Measurements from ENCODE around the gene SHISAL2A.
"Not testable (repeated sequence)": the region's sequence is repeated elsewhere in the genome, so short reads cannot be mapped to it uniquely, and the experiment has no call there.

SHISAL2A gene

DNA sequence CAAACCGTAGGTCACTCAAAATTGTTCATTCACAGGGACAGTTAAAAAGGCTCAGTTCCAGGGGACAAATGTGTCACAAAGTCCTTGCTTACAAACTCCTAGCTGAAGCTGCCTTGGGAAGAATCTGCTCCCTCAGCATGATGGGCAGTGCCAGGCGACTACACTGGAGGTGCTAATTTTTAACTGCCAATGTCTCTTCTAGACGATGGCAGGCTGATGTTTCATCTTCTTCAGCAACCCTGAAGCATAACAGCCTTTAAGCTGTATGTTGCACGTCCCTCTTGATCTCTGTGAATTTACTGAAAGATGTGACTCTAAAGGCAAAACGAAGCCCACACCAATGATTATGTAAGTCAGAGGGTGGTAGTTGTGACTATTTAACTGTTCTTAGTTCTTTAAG, 53.9 kb downstream of the SHISAL2A start:
- Histone ChIP-seq H3K27ac (peak overlapping the region in 8 of 11 experiments; percentile 8 to 65 (median 48); a peak in 11 of 22 replicates), H3K9me3 (replicated peaks in 1 of 11) (peaks cover 0 to 10% (median 0%) of the 10 kb centered on the region in 11 experiments; a peak in 6 of 22 replicates), H3K27me3 (no peaks in the 10 kb centered on the region), H3K9ac (peak overlapping the region in 5 of 11 experiments; percentile 3 to 37 (median 30); a peak in 5 of 22 replicates), H3K4me1 (peaks cover 7 to 24% (median 15%) of the 10 kb centered on the region in 10 experiments; a peak in 19 of 20 replicates), H3K4me2 (0 out of 22 replicates have a peak overlapping the region, but pooled peaks of 1 of the 11 experiments have one; percentile 54), H3K36me3 (peaks cover 41 to 88% (median 82%) of the 10 kb centered on the region in 11 experiments), H4K20me1 (peaks cover 0 to 43% (median 18%) of the 10 kb centered on the region in 11 experiments; a peak in 12 of 22 replicates), H3K4me3 (no peak overlapping the region)
- no peak for TF ChIP-seq Cebpa-rat (IDR thresholded peaks at IDR 0.05)

DNA sequence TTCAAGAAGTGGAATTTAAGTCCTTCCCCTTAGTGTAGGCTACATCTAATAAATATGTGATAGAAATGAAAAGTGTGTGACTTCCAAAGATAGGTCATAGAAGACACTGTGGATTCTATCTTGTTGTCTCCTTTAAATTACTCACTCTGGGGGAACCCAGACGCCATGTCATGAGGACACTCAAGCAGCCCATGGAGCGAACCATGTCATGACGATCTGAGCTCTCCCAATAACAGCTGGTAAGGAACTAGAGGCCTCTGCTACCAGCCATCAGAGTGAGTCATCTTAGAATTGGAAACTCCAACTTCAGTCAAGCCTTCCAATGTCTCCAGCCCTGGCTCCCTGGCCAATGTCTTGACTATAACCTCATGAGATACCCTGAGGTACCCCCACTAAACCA, 58.9 kb downstream of the SHISAL2A start:
- Histone ChIP-seq H3K4me3 (no peak overlapping the region), H3K4me2 (0 out of 22 replicates have a peak overlapping the region, but pooled peaks of 2 of the 11 experiments have one; percentile 0 to 9), H3K9me3 (replicated peaks in 1 of 11) (no peaks in the 10 kb centered on the region), H3K9ac (no peak overlapping the region), H3K27me3 (no peaks in the 10 kb centered on the region), H3K36me3 (peaks cover 51 to 96% (median 79%) of the 10 kb centered on the region in 11 experiments), H3K27ac (peak overlapping the region in 1 of 11 experiments; percentile 16; a peak in 1 of 22 replicates), H4K20me1 (peaks cover 0 to 81% (median 48%) of the 10 kb centered on the region in 11 experiments; a peak in 17 of 22 replicates), H3K4me1 (peaks cover 0 to 52% (median 12%) of the 10 kb centered on the region in 10 experiments; a peak in 13 of 20 replicates)
- TF ChIP-seq Cebpa-rat (IDR thresholded peaks at IDR 0.05): no peak

DNA sequence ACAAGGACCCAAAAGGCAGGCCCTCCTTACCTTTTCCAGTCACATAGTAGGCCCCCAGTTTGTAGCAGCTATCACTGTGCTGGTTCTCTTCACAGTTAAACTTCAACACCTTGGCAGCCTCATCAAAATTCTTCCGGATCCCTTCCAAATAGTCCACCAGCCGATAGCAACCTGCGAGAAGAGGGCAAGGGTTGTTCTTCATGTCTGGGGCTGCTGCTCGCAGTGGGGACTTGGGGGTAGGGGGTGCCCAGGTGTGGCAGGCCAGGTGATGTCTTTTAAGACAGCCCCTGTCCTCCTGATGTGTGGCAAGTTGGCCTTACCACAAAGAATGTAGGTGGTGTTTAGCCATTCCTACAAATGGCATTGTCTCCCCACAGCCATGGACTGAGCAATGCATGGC, 59.7 kb downstream of the SHISAL2A start:
- peaks cover 0 to 76% (median 39%) of the 10 kb centered on the region in 11 experiments; a peak in 17 of 22 replicates for H4K20me1 ChIP-seq
- H3K36me3 ChIP-seq: peaks cover 42 to 87% (median 70%) of the 10 kb centered on the region in 11 experiments

DNA sequence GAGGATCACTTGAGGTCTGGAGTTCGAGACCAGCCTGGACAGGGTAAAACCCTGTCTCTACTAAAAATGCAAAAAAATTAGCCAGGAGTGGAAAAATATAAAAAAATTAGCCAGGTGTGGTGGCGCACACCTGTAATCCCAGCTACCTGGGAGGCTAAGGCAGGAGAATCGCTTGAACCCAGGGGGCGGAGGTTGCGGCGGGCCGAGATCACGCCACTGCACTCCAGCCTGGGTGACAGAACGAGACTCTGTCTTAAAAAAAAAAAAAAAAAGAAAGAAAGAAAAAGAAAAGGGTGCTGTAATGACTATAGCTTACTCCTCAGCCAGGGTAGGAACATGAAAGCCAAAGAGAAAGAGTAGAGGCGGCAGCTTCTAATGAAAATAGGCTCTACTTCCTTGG, 60.4 kb downstream of the SHISAL2A start:
- not testable (repeated sequence) for H3K9ac ChIP-seq; H3K4me3 ChIP-seq; H3K27me3 ChIP-seq; H3K9me3 ChIP-seq (replicated peaks in 1 of 11); H3K27ac ChIP-seq; H3K4me2 ChIP-seq
- peaks cover under 1 to 57% (median 19%) of the 10 kb centered on the region in 10 experiments; a peak in 18 of 20 replicates for H3K4me1 ChIP-seq
- H3K36me3 ChIP-seq: peaks cover 36 to 80% (median 63%) of the 10 kb centered on the region in 11 experiments
- peaks cover 0 to 74% (median 33%) of the 10 kb centered on the region in 11 experiments; a peak in 17 of 22 replicates for H4K20me1 ChIP-seq

More for the DNA sequence above, 59.7 kb downstream of the SHISAL2A start:
- Histone ChIP-seq H3K27me3 (no peaks in the 10 kb centered on the region), H3K4me1 (peaks cover 0 to 57% (median 18%) of the 10 kb centered on the region in 10 experiments; a peak in 14 of 20 replicates), H3K9ac (no peak overlapping the region), H3K9me3 (replicated peaks in 1 of 11) (no peaks in the 10 kb centered on the region), H3K4me3 (no peak overlapping the region), H3K4me2 (0 out of 22 replicates have a peak overlapping the region, but pooled peaks of 2 of the 11 experiments have one; percentile 0 to 9), H3K27ac (no peak overlapping the region)
- TF ChIP-seq Cebpa-rat (IDR thresholded peaks at IDR 0.05): no peak

GRCh38 chr1:52693843-52694242, 60.9 kb downstream of the SHISAL2A start:
- no peak for TF ChIP-seq Cebpa-rat (IDR thresholded peaks at IDR 0.05)

GRCh38 chr1:52695627-52696026, 62.7 kb downstream of the SHISAL2A start:
- Histone ChIP-seq H3K4me3 (no peak overlapping the region), H3K9ac (no peak overlapping the region), H3K4me1 (peaks cover 6 to 54% (median 25%) of the 10 kb centered on the region in 10 experiments; a peak in 18 of 20 replicates), H3K27me3 (no peaks in the 10 kb centered on the region), H3K9me3 (replicated peaks in 1 of 11) (no peaks in the 10 kb centered on the region), H3K36me3 (peaks cover 23 to 58% (median 40%) of the 10 kb centered on the region in 11 experiments), H4K20me1 (peaks cover 0 to 56% (median 32%) of the 10 kb centered on the region in 11 experiments; a peak in 17 of 22 replicates), H3K4me2 (peak overlapping the region; percentile 6 to 90 (median 34); a peak in 10 of 22 replicates), H3K27ac (no peak overlapping the region)
- no peak for TF ChIP-seq Cebpa-rat (IDR thresholded peaks at IDR 0.05)

More at GRCh38 chr1:52693843-52694242, 60.9 kb downstream of the SHISAL2A start:
- Histone ChIP-seq H3K9me3 (replicated peaks in 1 of 11) (no peaks in the 10 kb centered on the region), H3K27me3 (no peaks in the 10 kb centered on the region), H3K9ac (no peak overlapping the region), H3K4me1 (peaks cover 6 to 62% (median 24%) of the 10 kb centered on the region in 10 experiments; a peak in 18 of 20 replicates), H4K20me1 (peaks cover 0 to 69% (median 33%) of the 10 kb centered on the region in 11 experiments; a peak in 17 of 22 replicates), H3K27ac (no peak overlapping the region), H3K4me3 (no peak overlapping the region), H3K4me2 (peak overlapping the region in 1 of 11 experiments; percentile 25; a peak in 1 of 22 replicates), H3K36me3 (peaks cover 31 to 75% (median 58%) of the 10 kb centered on the region in 11 experiments)

- H3K4me1 ChIP-seq: peaks cover 15 to 38% (median 31%) of the 10 kb centered on the region in 10 experiments
- H3K4me3 ChIP-seq: peak within 1 kb of the TSS; percentile 70 to 83 (median 76)
- H3K36me3 ChIP-seq: peaks cover under 1 to 33% (median 18%) of the 10 kb centered on the region in 11 experiments; a peak in 20 of 22 replicates
- H3K27me3 ChIP-seq: no peaks in the 10 kb centered on the region
- peak within 1 kb of the TSS; percentile 77 to 93 (median 90) for H3K27ac ChIP-seq
- TF ChIP-seq Cebpa-rat (IDR thresholded peaks at IDR 0.05): no peak
- peak within 1 kb of the TSS; percentile 69 to 95 (median 87) for H3K4me2 ChIP-seq
- peaks cover 0 to 34% (median 20%) of the 10 kb centered on the region in 11 experiments; a peak in 17 of 22 replicates for H4K20me1 ChIP-seq
- peak within 1 kb of the TSS; percentile 75 to 91 (median 88) for H3K9ac ChIP-seq
- H3K9me3 ChIP-seq (replicated peaks in 1 of 11): no peaks in the 10 kb centered on the region
Observed at GRCh38 chr1:52697795-52698674, 65.1 kb downstream of the SHISAL2A start, which contains the start of gene COA7. Gene COA7, minus strand, starts transcription at chr1:52698347. Its CDS starts 21 bp downstream, at chr1:52698326.

DNA sequence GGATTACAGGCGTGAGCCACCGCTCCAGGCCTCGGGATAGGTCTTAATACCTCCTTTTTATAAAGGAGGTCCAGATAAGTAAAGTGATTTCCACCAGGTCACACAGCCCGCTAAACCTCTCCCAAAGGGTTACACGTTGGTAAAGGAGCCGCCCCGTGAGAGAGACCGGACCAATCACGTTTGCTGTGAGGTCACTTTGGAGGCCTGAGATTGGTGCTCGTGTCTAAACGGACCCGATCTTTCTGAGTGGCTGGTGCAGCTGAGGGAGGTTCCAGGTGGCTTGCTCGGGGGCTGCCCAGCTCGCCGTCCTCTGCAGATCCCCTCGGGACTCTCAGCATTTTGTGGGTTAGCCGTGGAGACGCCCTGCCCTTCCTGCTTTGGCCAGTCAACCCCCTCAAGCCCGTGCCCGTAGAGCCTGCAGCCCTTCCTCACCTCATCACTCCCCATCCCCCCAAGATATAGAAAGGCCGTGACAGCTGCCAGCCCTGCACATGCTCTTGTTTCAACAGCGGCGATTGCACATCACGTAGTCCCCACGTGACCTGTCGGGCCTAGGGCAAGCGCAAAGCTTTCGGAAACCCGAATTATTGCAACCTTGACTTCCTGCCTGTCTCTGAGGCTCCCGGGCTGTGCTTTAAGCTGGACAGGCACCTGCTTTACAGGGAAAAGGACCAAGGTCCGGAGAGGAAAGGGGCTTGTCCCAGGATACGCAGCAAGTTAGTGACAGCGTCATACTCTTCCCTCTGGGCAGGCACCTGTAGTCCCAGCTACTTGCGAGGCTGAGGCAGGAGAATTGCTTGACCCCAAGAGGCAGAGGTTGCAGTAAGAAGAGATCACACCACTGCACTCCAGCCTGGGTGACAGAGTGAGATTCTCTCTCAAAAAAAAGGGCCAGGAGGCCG, 70.2 kb downstream of the SHISAL2A start:
- Histone ChIP-seq H3K9ac (peak overlapping the region; percentile 54 to 76 (median 70)), H3K27ac (peak overlapping the region; percentile 66 to 79 (median 76)), H3K4me1 (peaks cover 18 to 48% (median 33%) of the 10 kb centered on the region in 10 experiments), H3K27me3 (no peaks in the 10 kb centered on the region), H3K36me3 (no peaks in the 10 kb centered on the region), H3K4me3 (peak overlapping the region; percentile 10 to 70 (median 55)), H3K9me3 (replicated peaks in 1 of 11) (no peaks in the 10 kb centered on the region), H4K20me1 (no peaks in the 10 kb centered on the region), H3K4me2 (peak overlapping the region; percentile 61 to 87 (median 81))
- peak in 8 of 11 experiments; percentile 24 to 94 (median 58); a peak in 13 of 22 replicates for TF ChIP-seq Cebpa-rat (IDR thresholded peaks at IDR 0.05)
